ENCODE results near the gene HIPK4.

HIPK4 gene

DNA sequence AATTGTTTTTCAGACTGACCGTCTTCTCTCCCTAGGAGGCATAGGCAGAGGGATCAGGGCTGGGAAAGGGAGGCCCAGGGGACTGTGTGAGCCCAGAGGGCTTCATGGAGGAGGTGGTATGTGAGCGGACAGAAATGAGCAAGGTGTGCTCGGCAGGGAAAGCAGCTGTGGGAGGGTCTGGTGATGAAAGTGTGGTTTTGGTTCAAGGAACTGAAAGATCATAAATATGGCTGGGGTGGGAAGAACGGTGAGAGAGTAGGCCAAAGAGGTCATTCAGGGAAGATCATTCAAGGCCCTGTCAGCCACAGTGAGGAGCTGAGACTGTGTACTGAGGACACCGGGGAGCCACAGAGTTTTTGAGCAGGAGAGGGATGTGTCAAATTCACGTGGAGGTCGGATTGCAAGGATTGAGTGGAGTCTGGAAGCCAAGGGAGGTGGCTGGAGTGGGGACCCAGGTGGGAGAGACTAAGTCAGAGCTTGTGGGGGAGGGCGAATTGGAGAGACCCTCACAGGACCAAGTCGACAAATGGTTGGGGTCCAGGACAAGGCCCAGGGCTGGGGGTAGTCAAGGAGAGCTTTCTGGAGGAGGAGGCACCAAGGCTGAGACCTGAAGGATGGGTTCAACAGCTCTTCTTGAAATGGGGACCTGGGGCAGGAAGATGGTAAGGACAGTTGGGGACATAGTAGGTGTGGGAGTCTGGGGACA lies 33.9 kb downstream of the HIPK4 start:
- no peak for TF ChIP-seq CTCF (IDR thresholded peaks at IDR 0.05)
- peaks cover 39% of the 10 kb centered on the region for H3K4me1 Mint-ChIP-seq
- H3K36me3 Mint-ChIP-seq (ENCODE audit: low read depth) = peaks cover 10% of the 10 kb centered on the region
- H3K9me3 Mint-ChIP-seq = no peaks in the 10 kb centered on the region
- no peaks in the 10 kb centered on the region for H3K27me3 Mint-ChIP-seq (ENCODE audit: low read depth, poor library complexity)
- H3K4me3 Mint-ChIP-seq = peak overlapping the region; percentile 34
- no peak for DNase-seq
- peak overlapping the region; percentile 89 for H3K27ac Mint-ChIP-seq

DNA sequence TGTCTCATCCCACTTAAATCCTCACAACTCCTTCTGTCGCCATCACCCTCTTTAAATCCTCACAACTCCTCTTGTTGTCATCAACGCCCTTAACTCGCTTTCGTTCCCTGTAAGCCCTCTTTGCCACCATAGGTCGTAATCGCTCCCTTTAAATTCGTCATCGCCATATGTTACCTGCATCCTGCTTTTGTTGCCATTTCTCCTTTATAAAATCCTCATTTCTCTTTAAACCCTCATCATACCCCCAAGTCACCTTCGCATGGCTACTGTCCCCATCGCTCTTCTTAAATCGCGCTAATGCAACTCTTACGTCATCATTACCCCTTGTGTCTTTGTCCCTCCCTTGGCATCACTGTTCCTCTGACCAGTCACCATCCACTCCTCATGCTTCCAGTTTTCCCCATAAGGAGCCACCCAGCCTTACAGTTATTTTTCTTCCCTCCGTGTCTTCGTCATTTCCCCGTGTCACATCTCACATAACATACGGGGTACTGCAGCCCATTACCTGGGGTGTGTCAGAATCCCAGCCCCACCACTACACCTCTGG lies 40.9 kb downstream of the HIPK4 start:
- no peak for DNase-seq
- Mint-ChIP-seq H3K4me3 (peak overlapping the region; percentile 95), H3K9me3 (no peaks in the 10 kb centered on the region), H3K27me3 (ENCODE audit: low read depth, poor library complexity) (peaks cover 9% of the 10 kb centered on the region), H3K27ac (peak overlapping the region; percentile 21), H3K36me3 (ENCODE audit: low read depth) (no peaks in the 10 kb centered on the region), H3K4me1 (peaks cover 20% of the 10 kb centered on the region)
- TF ChIP-seq CTCF (IDR thresholded peaks at IDR 0.05) = no peak

- H3K4me3 Mint-ChIP-seq = peak within 1 kb of the TSS; percentile 95
- H3K9me3 Mint-ChIP-seq = no peaks in the 10 kb centered on the region
- H3K36me3 Mint-ChIP-seq (ENCODE audit: low read depth) = no peaks in the 10 kb centered on the region
- H3K27ac Mint-ChIP-seq = peak within 1 kb of the TSS; percentile 21
- no peak for TF ChIP-seq CTCF (IDR thresholded peaks at IDR 0.05)
- H3K4me1 Mint-ChIP-seq = peaks cover 20% of the 10 kb centered on the region
- peak; percentile 98 for DNase-seq
- H3K27me3 Mint-ChIP-seq (ENCODE audit: low read depth, poor library complexity) = peaks cover 9% of the 10 kb centered on the region
These were observed 41.7 kb downstream of the HIPK4 start, which contains the start of the genes C19orf47 and PLD3 for GRCh38 chr19:40348125-40348913. TSS of gene C19orf47 (minus strand) at chr19:40348397. CDS start at chr19:40341857, 6,540 bp downstream. TSS of gene PLD3 (plus strand) at chr19:40348695. CDS start at chr19:40366484, 17,789 bp downstream.

- H3K27ac Mint-ChIP-seq = no peak overlapping the region
- DNase-seq = no peak
- no peak overlapping the region for H3K4me3 Mint-ChIP-seq
- H3K9me3 Mint-ChIP-seq = no peaks in the 10 kb centered on the region
- peaks cover 29% of the 10 kb centered on the region for H3K4me1 Mint-ChIP-seq
- no peak for TF ChIP-seq CTCF (IDR thresholded peaks at IDR 0.05)
- peaks cover 8% of the 10 kb centered on the region for H3K36me3 Mint-ChIP-seq (ENCODE audit: low read depth)
- peaks cover 4% of the 10 kb centered on the region for H3K27me3 Mint-ChIP-seq (ENCODE audit: low read depth, poor library complexity)
These were observed 45.6 kb downstream of the HIPK4 start for GRCh38 chr19:40344422-40344821.

- Mint-ChIP-seq H3K27ac (peak overlapping the region; percentile 92), H3K9me3 (no peaks in the 10 kb centered on the region), H3K4me3 (no peak overlapping the region), H3K4me1 (peaks cover 20% of the 10 kb centered on the region), H3K36me3 (ENCODE audit: low read depth) (peaks cover 16% of the 10 kb centered on the region), H3K27me3 (ENCODE audit: low read depth, poor library complexity) (no peaks in the 10 kb centered on the region)
- DNase-seq = no peak
- TF ChIP-seq CTCF (IDR thresholded peaks at IDR 0.05) = no peak
These were observed 47.2 kb downstream of the HIPK4 start for GRCh38 chr19:40342644-40343311.

Data from nephron progenitor cell (in vitro differentiated cells).